ENCODE results near the gene CCDC178.

CCDC178 gene

GRCh38 chr18:32910694-32911296 lies 529.7 kb downstream of the CCDC178 start:
- TF ChIP-seq TAF1 (IDR thresholded peaks at IDR 0.05; ENCODE audit: borderline replicate concordance, insufficient read depth, low read length): no peak
- no peak for TF ChIP-seq POLR2AphosphoS5 (IDR thresholded peaks at IDR 0.05; ENCODE audit: low read depth, low read length)
- TF ChIP-seq SIN3A (IDR thresholded peaks at IDR 0.05; ENCODE audit: borderline replicate concordance, insufficient read depth, low read length): no peak
- TF ChIP-seq REST (IDR thresholded peaks at IDR 0.05; ENCODE audit: insufficient read depth in 1 of 2, low read depth in 2 of 2, low read length in 2 of 2): no peak
- TF ChIP-seq FOXP2 (optimal IDR thresholded peaks at IDR 0.05; ENCODE audit: borderline replicate concordance, extremely low read depth, extremely low read length, insufficient read depth): no peak

- no peak for TF ChIP-seq TAF1 (IDR thresholded peaks at IDR 0.05; ENCODE audit: borderline replicate concordance, insufficient read depth, low read length)
- no peak for TF ChIP-seq REST (IDR thresholded peaks at IDR 0.05; ENCODE audit: insufficient read depth in 1 of 2, low read depth in 2 of 2, low read length in 2 of 2)
- TF ChIP-seq SIN3A (IDR thresholded peaks at IDR 0.05; ENCODE audit: borderline replicate concordance, insufficient read depth, low read length): no peak
- no peak for TF ChIP-seq FOXP2 (optimal IDR thresholded peaks at IDR 0.05; ENCODE audit: borderline replicate concordance, extremely low read depth, extremely low read length, insufficient read depth)
- no peak for TF ChIP-seq POLR2AphosphoS5 (IDR thresholded peaks at IDR 0.05; ENCODE audit: low read depth, low read length)
These were observed 530.5 kb downstream of the CCDC178 start for GRCh38 chr18:32909798-32910561.

GRCh38 chr18:32908424-32908805 lies 532.1 kb downstream of the CCDC178 start:
- TF ChIP-seq REST (IDR thresholded peaks at IDR 0.05; ENCODE audit: insufficient read depth in 1 of 2, low read depth in 2 of 2, low read length in 2 of 2): no peak
- TF ChIP-seq FOXP2 (optimal IDR thresholded peaks at IDR 0.05; ENCODE audit: borderline replicate concordance, extremely low read depth, extremely low read length, insufficient read depth): no peak
- TF ChIP-seq SIN3A (IDR thresholded peaks at IDR 0.05; ENCODE audit: borderline replicate concordance, insufficient read depth, low read length): no peak
- no peak for TF ChIP-seq POLR2AphosphoS5 (IDR thresholded peaks at IDR 0.05; ENCODE audit: low read depth, low read length)
- no peak for TF ChIP-seq TAF1 (IDR thresholded peaks at IDR 0.05; ENCODE audit: borderline replicate concordance, insufficient read depth, low read length)

GRCh38 chr18:32907648-32908423 lies 532.7 kb downstream of the CCDC178 start:
- no peak for TF ChIP-seq FOXP2 (optimal IDR thresholded peaks at IDR 0.05; ENCODE audit: borderline replicate concordance, extremely low read depth, extremely low read length, insufficient read depth)
- TF ChIP-seq POLR2AphosphoS5 (IDR thresholded peaks at IDR 0.05; ENCODE audit: low read depth, low read length): no peak
- no peak for TF ChIP-seq TAF1 (IDR thresholded peaks at IDR 0.05; ENCODE audit: borderline replicate concordance, insufficient read depth, low read length)
- TF ChIP-seq SIN3A (IDR thresholded peaks at IDR 0.05; ENCODE audit: borderline replicate concordance, insufficient read depth, low read length): no peak
- TF ChIP-seq REST (IDR thresholded peaks at IDR 0.05; ENCODE audit: insufficient read depth in 1 of 2, low read depth in 2 of 2, low read length in 2 of 2): no peak
